ENCODE measurements around the gene GAGE12G.
"Not testable (repeated sequence)": the region's sequence is repeated elsewhere in the genome, so short reads cannot be mapped to it uniquely, and the experiment has no call there.

- TF ChIP-seq, protein P1, sequence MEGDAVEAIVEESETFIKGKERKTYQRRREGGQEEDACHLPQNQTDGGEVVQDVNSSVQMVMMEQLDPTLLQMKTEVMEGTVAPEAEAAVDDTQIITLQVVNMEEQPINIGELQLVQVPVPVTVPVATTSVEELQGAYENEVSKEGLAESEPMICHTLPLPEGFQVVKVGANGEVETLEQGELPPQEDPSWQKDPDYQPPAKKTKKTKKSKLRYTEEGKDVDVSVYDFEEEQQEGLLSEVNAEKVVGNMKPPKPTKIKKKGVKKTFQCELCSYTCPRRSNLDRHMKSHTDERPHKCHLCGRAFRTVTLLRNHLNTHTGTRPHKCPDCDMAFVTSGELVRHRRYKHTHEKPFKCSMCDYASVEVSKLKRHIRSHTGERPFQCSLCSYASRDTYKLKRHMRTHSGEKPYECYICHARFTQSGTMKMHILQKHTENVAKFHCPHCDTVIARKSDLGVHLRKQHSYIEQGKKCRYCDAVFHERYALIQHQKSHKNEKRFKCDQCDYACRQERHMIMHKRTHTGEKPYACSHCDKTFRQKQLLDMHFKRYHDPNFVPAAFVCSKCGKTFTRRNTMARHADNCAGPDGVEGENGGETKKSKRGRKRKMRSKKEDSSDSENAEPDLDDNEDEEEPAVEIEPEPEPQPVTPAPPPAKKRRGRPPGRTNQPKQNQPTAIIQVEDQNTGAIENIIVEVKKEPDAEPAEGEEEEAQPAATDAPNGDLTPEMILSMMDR (conservative IDR thresholded peaks at IDR 0.05; ENCODE audit: low read depth, low read length) = not testable (repeated sequence)
- TF ChIP-seq EZH2 (IDR thresholded peaks at IDR 0.05; ENCODE audit: low read length, unreplicated experiment) = not testable (repeated sequence)
Observed at GRCh38 chrX:49598720-49599119, 28.5 kb downstream of the GAGE12G start, which contains the start of gene GAGE1.

All from PC-3 (cell line).